ENCODE measurements around the gene PRKCH.

GRCh38 chr14:61346793-61347192 lies 25.4 kb downstream of the PRKCH start:
- TF ChIP-seq CTCF (IDR thresholded peaks at IDR 0.05) (no peak), POLR2A (IDR thresholded peaks at IDR 0.05) (no peak)

All from breast epithelium (tissue), 3 donors.